ENCODE measurements around the gene LNPEP.

LNPEP gene

DNA sequence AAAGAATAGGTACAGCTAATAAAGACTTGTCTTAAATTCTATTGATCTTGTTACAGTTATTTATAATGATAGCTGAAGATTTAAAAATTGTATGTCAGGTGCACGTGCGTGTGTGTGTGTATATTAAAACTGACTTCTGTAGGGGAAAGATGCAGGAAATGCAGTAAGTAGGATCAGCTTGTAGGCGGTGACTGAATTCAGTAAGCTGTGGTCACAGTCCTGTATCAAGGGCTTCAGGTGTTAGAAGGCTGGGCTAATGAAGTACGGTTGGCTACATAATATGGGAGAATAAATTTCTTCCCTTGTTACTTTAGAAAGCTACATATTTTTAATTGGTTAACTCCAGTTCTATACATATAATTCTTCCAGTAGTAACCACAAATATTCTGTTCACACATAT, 54.2 kb downstream of the LNPEP start:
- no peaks in the 10 kb centered on the region for H3K9me3 ChIP-seq (ENCODE audit: control insufficient read depth, low read depth, low read length)
- no peak overlapping the region for H3K4me3 ChIP-seq (ENCODE audit: low read length)
- H3K27ac ChIP-seq (ENCODE audit: low read length): no peak overlapping the region
- no peaks in the 10 kb centered on the region for H3K36me3 ChIP-seq (ENCODE audit: control insufficient read depth, low read depth, low read length)
- no peaks in the 10 kb centered on the region for H3K4me1 ChIP-seq (ENCODE audit: control insufficient read depth, low read depth, low read length)
- H3K27me3 ChIP-seq (ENCODE audit: control insufficient read depth, insufficient read depth, low read length): no peaks in the 10 kb centered on the region
- H3K9ac ChIP-seq (ENCODE audit: low read length): no peak overlapping the region

DNA sequence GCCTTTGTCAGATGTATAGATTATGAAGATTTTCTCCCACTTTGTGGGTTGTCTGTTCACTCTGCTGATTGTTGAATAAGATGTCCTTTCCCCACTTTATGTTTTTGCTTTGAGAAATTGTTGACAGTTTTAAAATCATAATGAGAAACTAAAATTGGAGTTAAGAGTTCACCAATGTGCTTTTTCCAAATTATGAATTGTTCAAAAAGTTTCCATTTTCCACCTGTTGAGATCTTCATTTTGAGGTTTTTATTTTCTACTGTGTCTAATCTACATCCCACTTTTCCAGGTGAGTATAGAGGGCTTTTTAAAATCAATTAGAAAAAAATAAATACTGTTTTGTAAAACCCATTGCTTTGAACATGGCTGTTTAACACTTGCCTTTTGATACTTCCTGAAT, 55.8 kb downstream of the LNPEP start:
- H3K9ac ChIP-seq (ENCODE audit: low read length): no peak overlapping the region
- no peaks in the 10 kb centered on the region for H3K27me3 ChIP-seq (ENCODE audit: control insufficient read depth, insufficient read depth, low read length)
- H3K4me3 ChIP-seq (ENCODE audit: low read length): no peak overlapping the region
- H3K9me3 ChIP-seq (ENCODE audit: control insufficient read depth, low read depth, low read length): no peaks in the 10 kb centered on the region
- H3K36me3 ChIP-seq (ENCODE audit: control insufficient read depth, low read depth, low read length): no peaks in the 10 kb centered on the region
- H3K27ac ChIP-seq (ENCODE audit: low read length): no peak overlapping the region
- H3K4me1 ChIP-seq (ENCODE audit: control insufficient read depth, low read depth, low read length): no peaks in the 10 kb centered on the region

GRCh38 chr5:96993760-96994159, 57.9 kb downstream of the LNPEP start:
- no peaks in the 10 kb centered on the region for H3K9me3 ChIP-seq (ENCODE audit: control insufficient read depth, low read depth, low read length)
- no peak overlapping the region for H3K4me3 ChIP-seq (ENCODE audit: low read length)
- H3K27me3 ChIP-seq (ENCODE audit: control insufficient read depth, insufficient read depth, low read length): no peaks in the 10 kb centered on the region
- no peak overlapping the region for H3K9ac ChIP-seq (ENCODE audit: low read length)
- H3K27ac ChIP-seq (ENCODE audit: low read length): no peak overlapping the region
- no peaks in the 10 kb centered on the region for H3K36me3 ChIP-seq (ENCODE audit: control insufficient read depth, low read depth, low read length)
- H3K4me1 ChIP-seq (ENCODE audit: control insufficient read depth, low read depth, low read length): no peaks in the 10 kb centered on the region

DNA sequence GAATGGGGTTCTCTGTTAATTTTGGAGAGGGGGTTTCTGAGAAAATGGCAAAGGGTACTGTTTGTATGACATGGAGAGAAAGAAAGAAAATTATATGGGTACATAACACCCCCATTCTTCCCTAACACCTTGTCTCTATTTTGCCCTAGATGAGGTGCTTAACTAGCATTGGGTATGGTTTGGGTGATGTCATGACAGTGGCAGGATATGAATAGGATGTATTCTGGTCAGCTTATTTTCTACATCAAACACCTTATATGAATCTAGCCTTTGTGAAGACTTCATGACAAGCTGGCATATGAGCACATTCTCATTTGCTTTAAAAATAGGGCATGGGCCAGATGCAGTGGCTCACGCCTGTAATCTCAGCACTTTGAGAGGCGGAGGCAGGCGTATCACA, 58.6 kb downstream of the LNPEP start:
- Histone ChIP-seq H3K27ac (ENCODE audit: low read length) (no peak overlapping the region), H3K4me1 (ENCODE audit: control insufficient read depth, low read depth, low read length) (no peaks in the 10 kb centered on the region), H3K27me3 (ENCODE audit: control insufficient read depth, insufficient read depth, low read length) (no peaks in the 10 kb centered on the region), H3K36me3 (ENCODE audit: control insufficient read depth, low read depth, low read length) (no peaks in the 10 kb centered on the region), H3K4me3 (ENCODE audit: low read length) (no peak overlapping the region), H3K9ac (ENCODE audit: low read length) (no peak overlapping the region), H3K9me3 (ENCODE audit: control insufficient read depth, low read depth, low read length) (no peaks in the 10 kb centered on the region)

GRCh38 chr5:96995419-96995818, 59.5 kb downstream of the LNPEP start:
- H3K9ac ChIP-seq (ENCODE audit: low read length): no peak overlapping the region
- no peaks in the 10 kb centered on the region for H3K27me3 ChIP-seq (ENCODE audit: control insufficient read depth, insufficient read depth, low read length)
- no peaks in the 10 kb centered on the region for H3K36me3 ChIP-seq (ENCODE audit: control insufficient read depth, low read depth, low read length)
- no peaks in the 10 kb centered on the region for H3K9me3 ChIP-seq (ENCODE audit: control insufficient read depth, low read depth, low read length)
- no peaks in the 10 kb centered on the region for H3K4me1 ChIP-seq (ENCODE audit: control insufficient read depth, low read depth, low read length)
- no peak overlapping the region for H3K4me3 ChIP-seq (ENCODE audit: low read length)
- no peak overlapping the region for H3K27ac ChIP-seq (ENCODE audit: low read length)

DNA sequence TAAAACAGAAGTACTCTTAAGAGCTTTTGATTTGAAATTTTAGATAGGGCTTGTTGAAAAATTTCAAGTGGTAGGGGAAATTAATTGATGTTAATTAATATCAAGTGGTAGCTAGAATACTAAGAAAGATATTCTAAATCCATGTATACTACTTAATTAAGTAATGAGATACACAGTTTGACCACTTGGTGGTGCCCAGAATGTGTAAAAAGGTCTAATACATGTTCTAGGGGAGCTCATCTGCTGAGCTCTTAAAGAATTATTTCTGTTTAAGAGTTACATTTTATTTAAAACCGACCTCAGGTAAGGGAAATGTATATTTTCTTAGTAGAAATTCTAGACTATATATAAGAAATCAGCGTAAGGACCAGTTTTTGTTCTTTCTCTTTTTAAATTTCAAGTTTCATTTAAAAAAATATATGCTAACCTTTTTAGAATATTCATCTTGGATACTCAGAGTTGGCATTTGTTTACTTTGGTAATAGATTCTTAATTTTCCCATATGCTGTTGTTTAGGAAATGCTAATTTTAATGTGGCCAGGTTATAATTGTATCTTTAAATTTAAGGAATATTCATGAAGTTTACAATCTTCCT, 61.5 kb downstream of the LNPEP start:
- Histone ChIP-seq H3K4me1 (ENCODE audit: control insufficient read depth, low read depth, low read length) (no peaks in the 10 kb centered on the region), H3K9me3 (ENCODE audit: control insufficient read depth, low read depth, low read length) (no peaks in the 10 kb centered on the region), H3K36me3 (ENCODE audit: control insufficient read depth, low read depth, low read length) (no peaks in the 10 kb centered on the region)

GRCh38 chr5:96999856-97000255, 64.0 kb downstream of the LNPEP start:
- Histone ChIP-seq H3K27ac (ENCODE audit: low read length) (no peak overlapping the region), H3K36me3 (ENCODE audit: control insufficient read depth, low read depth, low read length) (no peaks in the 10 kb centered on the region), H3K27me3 (ENCODE audit: control insufficient read depth, insufficient read depth, low read length) (no peaks in the 10 kb centered on the region), H3K4me1 (ENCODE audit: control insufficient read depth, low read depth, low read length) (no peaks in the 10 kb centered on the region), H3K4me3 (ENCODE audit: low read length) (no peak overlapping the region), H3K9me3 (ENCODE audit: control insufficient read depth, low read depth, low read length) (no peaks in the 10 kb centered on the region), H3K9ac (ENCODE audit: low read length) (no peak overlapping the region)

More for the DNA sequence above, 61.5 kb downstream of the LNPEP start:
- H3K27ac ChIP-seq (ENCODE audit: low read length): no peak overlapping the region
- H3K9ac ChIP-seq (ENCODE audit: low read length): no peak overlapping the region
- no peak overlapping the region for H3K4me3 ChIP-seq (ENCODE audit: low read length)
- no peaks in the 10 kb centered on the region for H3K27me3 ChIP-seq (ENCODE audit: control insufficient read depth, insufficient read depth, low read length)

DNA sequence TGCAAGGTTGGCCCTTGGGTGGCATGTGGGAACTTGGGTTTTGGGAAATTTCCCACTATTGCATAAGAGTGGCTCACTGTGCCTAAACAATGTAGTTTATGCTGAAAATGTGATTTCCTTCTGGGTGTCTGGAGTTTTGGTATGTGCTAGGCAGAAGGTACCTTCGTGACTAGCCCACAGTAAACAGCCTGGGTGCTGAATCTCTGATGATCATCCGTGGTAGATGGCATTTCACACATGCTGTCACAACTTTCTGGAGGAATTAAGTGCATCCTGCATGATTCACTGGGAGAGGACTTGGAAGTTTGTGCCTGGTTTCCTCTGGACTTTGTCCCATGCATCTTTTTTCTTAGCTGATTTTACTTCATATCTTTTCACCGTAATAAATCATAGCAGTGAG, 64.5 kb downstream of the LNPEP start:
- no peaks in the 10 kb centered on the region for H3K36me3 ChIP-seq (ENCODE audit: control insufficient read depth, low read depth, low read length)
- no peaks in the 10 kb centered on the region for H3K9me3 ChIP-seq (ENCODE audit: control insufficient read depth, low read depth, low read length)
- no peak overlapping the region for H3K9ac ChIP-seq (ENCODE audit: low read length)
- no peak overlapping the region for H3K4me3 ChIP-seq (ENCODE audit: low read length)
- H3K27me3 ChIP-seq (ENCODE audit: control insufficient read depth, insufficient read depth, low read length): no peaks in the 10 kb centered on the region
- no peak overlapping the region for H3K27ac ChIP-seq (ENCODE audit: low read length)
- H3K4me1 ChIP-seq (ENCODE audit: control insufficient read depth, low read depth, low read length): no peaks in the 10 kb centered on the region

DNA sequence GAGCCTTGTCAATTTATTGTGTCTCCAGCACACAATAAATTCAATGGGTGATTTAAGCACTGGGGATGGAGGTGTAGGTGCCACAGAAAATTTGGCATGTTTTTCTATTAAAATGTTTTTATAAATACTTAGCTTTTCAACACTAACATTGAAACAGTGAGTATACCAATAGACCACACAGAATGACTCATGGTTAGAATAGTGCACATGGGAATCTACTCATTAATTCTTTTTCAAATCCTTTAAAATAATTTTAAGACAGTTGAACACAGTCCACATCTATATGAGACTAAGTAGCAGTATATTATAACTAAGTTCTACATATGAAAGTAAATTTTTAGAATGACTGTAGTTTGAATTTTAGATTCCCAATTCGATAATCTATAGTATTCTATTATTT, 67.1 kb downstream of the LNPEP start:
- H3K4me1 ChIP-seq (ENCODE audit: control insufficient read depth, low read depth, low read length): no peaks in the 10 kb centered on the region
- no peaks in the 10 kb centered on the region for H3K27me3 ChIP-seq (ENCODE audit: control insufficient read depth, insufficient read depth, low read length)
- H3K36me3 ChIP-seq (ENCODE audit: control insufficient read depth, low read depth, low read length): no peaks in the 10 kb centered on the region
- no peak overlapping the region for H3K27ac ChIP-seq (ENCODE audit: low read length)
- no peak overlapping the region for H3K9ac ChIP-seq (ENCODE audit: low read length)
- H3K4me3 ChIP-seq (ENCODE audit: low read length): no peak overlapping the region
- no peaks in the 10 kb centered on the region for H3K9me3 ChIP-seq (ENCODE audit: control insufficient read depth, low read depth, low read length)

DNA sequence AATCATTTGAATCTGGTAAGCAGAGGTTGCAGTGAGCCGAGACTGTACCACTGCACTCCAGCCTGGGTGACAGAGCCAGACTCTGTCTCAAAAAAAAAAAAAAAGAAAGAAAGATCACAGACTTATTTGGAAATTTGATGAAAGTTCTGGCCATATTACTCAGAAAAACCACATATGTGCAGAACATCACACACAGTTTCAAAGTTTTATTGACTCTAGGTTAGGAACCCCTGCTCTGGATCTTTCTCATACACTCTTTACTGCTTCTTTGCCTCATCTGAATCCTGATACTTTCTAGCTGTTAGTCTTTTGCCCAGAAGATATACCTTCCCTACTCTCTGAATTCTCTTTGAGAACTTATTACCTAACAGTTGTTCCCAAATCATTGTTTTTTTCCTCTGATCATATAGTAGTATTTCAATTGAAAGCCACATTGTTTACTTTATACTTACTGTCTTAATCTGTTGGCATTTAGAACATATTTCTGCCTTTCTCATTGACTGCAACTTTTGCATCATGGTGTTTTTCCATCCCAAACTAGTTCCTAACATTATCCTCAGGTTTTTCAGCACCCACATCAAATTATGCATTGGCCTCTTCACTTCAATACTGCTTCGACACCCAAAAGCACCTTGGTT, 68.7 kb downstream of the LNPEP start:
- no peak overlapping the region for H3K27ac ChIP-seq (ENCODE audit: low read length)
- no peak overlapping the region for H3K9ac ChIP-seq (ENCODE audit: low read length)
- H3K4me1 ChIP-seq (ENCODE audit: control insufficient read depth, low read depth, low read length): no peaks in the 10 kb centered on the region
- no peak overlapping the region for H3K4me3 ChIP-seq (ENCODE audit: low read length)
- no peaks in the 10 kb centered on the region for H3K27me3 ChIP-seq (ENCODE audit: control insufficient read depth, insufficient read depth, low read length)
- no peaks in the 10 kb centered on the region for H3K36me3 ChIP-seq (ENCODE audit: control insufficient read depth, low read depth, low read length)
- no peaks in the 10 kb centered on the region for H3K9me3 ChIP-seq (ENCODE audit: control insufficient read depth, low read depth, low read length)

GRCh38 chr5:97006454-97007060, 70.7 kb downstream of the LNPEP start:
- no peaks in the 10 kb centered on the region for H3K9me3 ChIP-seq (ENCODE audit: control insufficient read depth, low read depth, low read length)
- no peak overlapping the region for H3K4me3 ChIP-seq (ENCODE audit: low read length)
- no peaks in the 10 kb centered on the region for H3K36me3 ChIP-seq (ENCODE audit: control insufficient read depth, low read depth, low read length)
- H3K27me3 ChIP-seq (ENCODE audit: control insufficient read depth, insufficient read depth, low read length): no peaks in the 10 kb centered on the region
- no peak overlapping the region for H3K27ac ChIP-seq (ENCODE audit: low read length)
- no peaks in the 10 kb centered on the region for H3K4me1 ChIP-seq (ENCODE audit: control insufficient read depth, low read depth, low read length)
- H3K9ac ChIP-seq (ENCODE audit: low read length): no peak overlapping the region

All from iPS-18a (cell line).